ENCODE results near the gene TNS4. TPM values are rescaled to one million over a fixed set of nuclear protein-coding genes. Genes with fewer than 3 reads are reported as not detected.

TNS4 gene
- total and polyA plus RNA-seq, 2 donors (not counting 1 experiment from before 2014, with no cell fraction given): not detected

- ChIA-PET CTCF (interaction anchor here (0.8 to 1.5 kb wide), 3 partner anchors 37 to 79 kb away, joined by 3 read pairs; no protein-coding TSS in a partner anchor), POLR2A (no interaction called here)
- H3K27ac Mint-ChIP-seq: no peak overlapping the region
- H2AFZ ChIP-seq (ENCODE audit: insufficient read depth, low read depth, low read length, poor library complexity, severe bottlenecking): no peak overlapping the region
- peaks cover 20 to 24% of the 10 kb centered on the region in 2 donors for H3K4me1 ChIP-seq (ENCODE audit: control insufficient read depth in 2 of 2, insufficient read depth in 2 of 2, low read length in 2 of 2)
- H3K9ac ChIP-seq (ENCODE audit: low read length): no peak overlapping the region
- H3K9me3 Mint-ChIP-seq (ENCODE audit: insufficient read depth): no peaks in the 10 kb centered on the region
- H3K36me3 ChIP-seq (replicated peaks in 1 of 2; ENCODE audit: control extremely low read depth in 1 of 2, control insufficient read depth in 1 of 2, extremely low read depth in 1 of 2, insufficient read depth in 2 of 2, low read length in 1 of 2): no peaks in the 10 kb centered on the region
- H3K27ac ChIP-seq (ENCODE audit: low read length in 2 of 2): no peak overlapping the region
- H3K27me3 ChIP-seq (replicated peaks in 1 of 4; ENCODE audit: control extremely low read depth in 1 of 4, control insufficient read depth in 3 of 4, insufficient read depth in 4 of 4, low read length in 3 of 4): peaks cover 0 to 16% (median 8%) of the 10 kb centered on the region in 4 experiments
- peaks cover 0 to 10% (median 0%) of the 10 kb centered on the region in 3 donors for H3K9me3 ChIP-seq (ENCODE audit: control extremely low read depth in 1 of 3, control insufficient read depth in 2 of 3, insufficient read depth in 1 of 3, low read length in 2 of 3)
- no peak for TF ChIP-seq EZH2 (IDR thresholded peaks at IDR 0.05; ENCODE audit: borderline replicate concordance, insufficient read depth, low read depth, low read length, poor library complexity, severe bottlenecking)
- TF ChIP-seq, protein P1, sequence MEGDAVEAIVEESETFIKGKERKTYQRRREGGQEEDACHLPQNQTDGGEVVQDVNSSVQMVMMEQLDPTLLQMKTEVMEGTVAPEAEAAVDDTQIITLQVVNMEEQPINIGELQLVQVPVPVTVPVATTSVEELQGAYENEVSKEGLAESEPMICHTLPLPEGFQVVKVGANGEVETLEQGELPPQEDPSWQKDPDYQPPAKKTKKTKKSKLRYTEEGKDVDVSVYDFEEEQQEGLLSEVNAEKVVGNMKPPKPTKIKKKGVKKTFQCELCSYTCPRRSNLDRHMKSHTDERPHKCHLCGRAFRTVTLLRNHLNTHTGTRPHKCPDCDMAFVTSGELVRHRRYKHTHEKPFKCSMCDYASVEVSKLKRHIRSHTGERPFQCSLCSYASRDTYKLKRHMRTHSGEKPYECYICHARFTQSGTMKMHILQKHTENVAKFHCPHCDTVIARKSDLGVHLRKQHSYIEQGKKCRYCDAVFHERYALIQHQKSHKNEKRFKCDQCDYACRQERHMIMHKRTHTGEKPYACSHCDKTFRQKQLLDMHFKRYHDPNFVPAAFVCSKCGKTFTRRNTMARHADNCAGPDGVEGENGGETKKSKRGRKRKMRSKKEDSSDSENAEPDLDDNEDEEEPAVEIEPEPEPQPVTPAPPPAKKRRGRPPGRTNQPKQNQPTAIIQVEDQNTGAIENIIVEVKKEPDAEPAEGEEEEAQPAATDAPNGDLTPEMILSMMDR (IDR thresholded peaks at IDR 0.05): no peak
- H3K4me3 ChIP-seq (ENCODE audit: control extremely low read depth in 1 of 5, extremely low read depth in 1 of 5, insufficient read depth in 1 of 5, low read depth in 2 of 5, low read length in 4 of 5): no peak overlapping the region
- DNase-seq (no peak), ATAC-seq (ENCODE audit: low read depth) (no peak)
- H3K4me3 Mint-ChIP-seq: no peak overlapping the region
- no peaks in the 10 kb centered on the region for H3K79me2 ChIP-seq (ENCODE audit: control insufficient read depth, insufficient read depth, low read length)
- H3K4me2 ChIP-seq (replicated peaks; ENCODE audit: low read depth, low read length, poor library complexity, severe bottlenecking): no peak overlapping the region
- peaks cover 22% of the 10 kb centered on the region for H3K27me3 Mint-ChIP-seq
- 100% methylated on average over 2 of the region's 5 CpGs for WGBS (ENCODE audit: insufficient coverage)
- intact Hi-C loops (cut with micrococcal nuclease): no loop called here
- H4K20me1 ChIP-seq (ENCODE audit: control insufficient read depth, insufficient read depth, low read length, poor library complexity, severe bottlenecking): no peaks in the 10 kb centered on the region
- H3K4me1 Mint-ChIP-seq: peaks cover 17% of the 10 kb centered on the region
These were observed 6.3 kb downstream of the TNS4 start for GRCh38 chr17:40495140-40495539.

GRCh38 chr17:40493697-40494096, 7.7 kb downstream of the TNS4 start:
- no peak for TF ChIP-seq EZH2 (IDR thresholded peaks at IDR 0.05; ENCODE audit: borderline replicate concordance, insufficient read depth, low read depth, low read length, poor library complexity, severe bottlenecking)
- TF ChIP-seq, protein P1 (IDR thresholded peaks at IDR 0.05): no peak
- Histone ChIP-seq H4K20me1 (ENCODE audit: control insufficient read depth, insufficient read depth, low read length, poor library complexity, severe bottlenecking) (no peaks in the 10 kb centered on the region), H3K9me3 (ENCODE audit: control extremely low read depth in 1 of 3, control insufficient read depth in 2 of 3, insufficient read depth in 1 of 3, low read length in 2 of 3) (no peaks in the 10 kb centered on the region), H2AFZ (ENCODE audit: insufficient read depth, low read depth, low read length, poor library complexity, severe bottlenecking) (no peak overlapping the region), H3K4me1 (ENCODE audit: control insufficient read depth in 2 of 2, insufficient read depth in 2 of 2, low read length in 2 of 2) (peaks cover 18 to 31% of the 10 kb centered on the region in 2 donors), H3K36me3 (replicated peaks in 1 of 2; ENCODE audit: control extremely low read depth in 1 of 2, control insufficient read depth in 1 of 2, extremely low read depth in 1 of 2, insufficient read depth in 2 of 2, low read length in 1 of 2) (no peaks in the 10 kb centered on the region), H3K27ac (ENCODE audit: low read length in 2 of 2) (no peak overlapping the region), H3K4me3 (ENCODE audit: control extremely low read depth in 1 of 5, extremely low read depth in 1 of 5, insufficient read depth in 1 of 5, low read depth in 2 of 5, low read length in 4 of 5) (no peak overlapping the region), H3K27me3 (replicated peaks in 1 of 4; ENCODE audit: control extremely low read depth in 1 of 4, control insufficient read depth in 3 of 4, insufficient read depth in 4 of 4, low read length in 3 of 4) (peaks cover 0 to 6% (median 0%) of the 10 kb centered on the region in 4 experiments), H3K9ac (ENCODE audit: low read length) (no peak overlapping the region), H3K4me2 (replicated peaks; ENCODE audit: low read depth, low read length, poor library complexity, severe bottlenecking) (no peak overlapping the region), H3K79me2 (ENCODE audit: control insufficient read depth, insufficient read depth, low read length) (no peaks in the 10 kb centered on the region)
- 100% methylated on average over 3 of the region's 4 CpGs for WGBS (ENCODE audit: insufficient coverage)
- intact Hi-C loops (cut with micrococcal nuclease): no loop called here
- ChIA-PET POLR2A (interaction anchor here (0.6 kb wide), 2 partner anchors 294 to 1851 kb away, joined by 3 to 6 read pairs; no protein-coding TSS in a partner anchor), CTCF (interaction anchor here (1.6 kb wide), 1 partner anchor 17 kb away, joined by 9 read pairs; no protein-coding TSS in a partner anchor)
- Mint-ChIP-seq H3K4me1 (peaks cover 23% of the 10 kb centered on the region), H3K27me3 (peaks cover 13% of the 10 kb centered on the region), H3K9me3 (ENCODE audit: insufficient read depth) (no peaks in the 10 kb centered on the region), H3K27ac (no peak overlapping the region), H3K4me3 (no peak overlapping the region)
- ATAC-seq (ENCODE audit: low read depth) (no peak), DNase-seq (no peak)

Measured in B cell (primary cell).